PFSK-1 (cell line): Measurements from ENCODE around the gene GPC6.

Experiments used
- POLR2AphosphoS5 ChIP-seq: IDR thresholded peaks from 2 replicates; pipeline ENCODE4 v1.6.1; 2012; ENCODE audit warnings: low read depth, mild to moderate bottlenecking, control low read depth, low read length, moderate library complexity
- TF ChIP-seq, protein P1 (sequence below), 2 experiments: IDR thresholded peaks; 2 replicates each; pipeline versions ENCODE4 v1.6.1 to v1.8.0; 2011 to 2012; ENCODE audit warnings: low read depth in 2 of 2, low read length in 2 of 2, control low read depth in 1 of 2, inconsistent platforms in 1 of 2, mild to moderate bottlenecking in 1 of 2, moderate library complexity in 1 of 2; ENCODE audit not compliant: insufficient read depth in 1 of 2

DNA sequence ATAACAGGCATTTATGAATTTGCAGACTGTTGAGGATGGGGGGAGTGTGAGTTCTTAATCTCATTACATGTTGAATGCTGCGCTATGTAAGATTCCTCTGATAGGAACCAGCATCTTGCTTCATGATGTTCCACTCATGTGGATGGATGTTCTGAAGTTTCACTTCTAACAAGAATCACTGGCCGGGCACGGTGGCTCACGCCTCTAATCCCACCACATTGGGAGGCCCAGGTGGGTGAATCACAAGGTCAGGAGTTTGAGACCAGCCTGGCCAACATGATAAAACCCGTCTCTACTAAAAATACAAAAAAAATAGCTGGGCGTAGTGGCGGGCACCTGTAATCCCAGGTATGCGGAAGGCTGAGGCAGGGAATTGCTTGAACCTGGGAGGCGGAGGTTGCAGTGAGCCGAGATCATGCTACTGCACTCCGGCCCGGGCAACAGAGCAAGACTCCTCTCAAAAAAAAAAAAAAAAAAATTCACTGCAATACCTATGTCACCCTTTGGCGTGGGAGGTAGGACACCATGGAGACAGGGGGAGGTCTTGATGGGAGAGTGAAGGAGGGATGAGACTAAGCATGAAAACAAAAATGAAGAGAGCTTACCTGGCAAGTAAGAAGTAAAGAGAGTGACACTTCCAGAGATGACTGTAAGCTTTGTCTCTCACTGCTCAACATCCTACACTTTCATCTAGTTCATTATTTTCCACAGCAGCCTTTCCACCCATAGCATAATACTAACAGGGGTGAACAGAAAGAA, 1119.8 kb downstream of the GPC6 start:
- TF ChIP-seq, protein P1, sequence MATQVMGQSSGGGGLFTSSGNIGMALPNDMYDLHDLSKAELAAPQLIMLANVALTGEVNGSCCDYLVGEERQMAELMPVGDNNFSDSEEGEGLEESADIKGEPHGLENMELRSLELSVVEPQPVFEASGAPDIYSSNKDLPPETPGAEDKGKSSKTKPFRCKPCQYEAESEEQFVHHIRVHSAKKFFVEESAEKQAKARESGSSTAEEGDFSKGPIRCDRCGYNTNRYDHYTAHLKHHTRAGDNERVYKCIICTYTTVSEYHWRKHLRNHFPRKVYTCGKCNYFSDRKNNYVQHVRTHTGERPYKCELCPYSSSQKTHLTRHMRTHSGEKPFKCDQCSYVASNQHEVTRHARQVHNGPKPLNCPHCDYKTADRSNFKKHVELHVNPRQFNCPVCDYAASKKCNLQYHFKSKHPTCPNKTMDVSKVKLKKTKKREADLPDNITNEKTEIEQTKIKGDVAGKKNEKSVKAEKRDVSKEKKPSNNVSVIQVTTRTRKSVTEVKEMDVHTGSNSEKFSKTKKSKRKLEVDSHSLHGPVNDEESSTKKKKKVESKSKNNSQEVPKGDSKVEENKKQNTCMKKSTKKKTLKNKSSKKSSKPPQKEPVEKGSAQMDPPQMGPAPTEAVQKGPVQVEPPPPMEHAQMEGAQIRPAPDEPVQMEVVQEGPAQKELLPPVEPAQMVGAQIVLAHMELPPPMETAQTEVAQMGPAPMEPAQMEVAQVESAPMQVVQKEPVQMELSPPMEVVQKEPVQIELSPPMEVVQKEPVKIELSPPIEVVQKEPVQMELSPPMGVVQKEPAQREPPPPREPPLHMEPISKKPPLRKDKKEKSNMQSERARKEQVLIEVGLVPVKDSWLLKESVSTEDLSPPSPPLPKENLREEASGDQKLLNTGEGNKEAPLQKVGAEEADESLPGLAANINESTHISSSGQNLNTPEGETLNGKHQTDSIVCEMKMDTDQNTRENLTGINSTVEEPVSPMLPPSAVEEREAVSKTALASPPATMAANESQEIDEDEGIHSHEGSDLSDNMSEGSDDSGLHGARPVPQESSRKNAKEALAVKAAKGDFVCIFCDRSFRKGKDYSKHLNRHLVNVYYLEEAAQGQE (IDR thresholded peaks at IDR 0.05; ENCODE audit: insufficient read depth in 1 of 2, low read depth in 2 of 2, low read length in 2 of 2) = no peak
- TF ChIP-seq POLR2AphosphoS5 = no peak
